GM06990 (cell line): ENCODE results near the gene DOCK2.
"Not testable (repeated sequence)": the region's sequence is repeated elsewhere in the genome, so short reads cannot be mapped to it uniquely, and the experiment has no call there.

ENCODE experiments used
- DNase-seq: peaks from one replicate; pipeline ENCODE4 v3.0.0-alpha.2; 2011; ENCODE audit not compliant: insufficient read length; ENCODE audit errors: extremely low read depth
- H3K27me3 ChIP-seq: replicated peaks from 2 replicates; pipeline ENCODE4 v1.6.0; 2011; ENCODE audit warnings: low read length; ENCODE audit not compliant: control insufficient read depth, insufficient read depth
- H3K36me3 ChIP-seq: 2 replicates; pipeline ENCODE4 v1.5.1; 2011; ENCODE audit warnings: low read length; ENCODE audit not compliant: control insufficient read depth, insufficient read depth
- H3K4me3 ChIP-seq: replicated peaks from 2 replicates; pipeline ENCODE4 v1.5.1; 2011; ENCODE audit warnings: low read depth, mild to moderate bottlenecking, control low read depth, low read length
- TF ChIP-seq, protein P1 (sequence below): IDR thresholded peaks from 2 replicates; pipeline ENCODE4 v1.5.1; 2011; ENCODE audit warnings: low read length, control low read depth, mild to moderate bottlenecking, inconsistent platforms; ENCODE audit not compliant: insufficient read depth, poor library complexity, severe bottlenecking

DOCK2 gene

GRCh38 chr5:169805527-169805934, 168.5 kb downstream of the DOCK2 start:
- Histone ChIP-seq H3K36me3 (peaks cover 8% of the 10 kb centered on the region), H3K4me3 (peak overlapping the region; percentile 36), H3K27me3 (no peaks in the 10 kb centered on the region)
- peak; percentile 79 for DNase-seq
- TF ChIP-seq, protein P1, sequence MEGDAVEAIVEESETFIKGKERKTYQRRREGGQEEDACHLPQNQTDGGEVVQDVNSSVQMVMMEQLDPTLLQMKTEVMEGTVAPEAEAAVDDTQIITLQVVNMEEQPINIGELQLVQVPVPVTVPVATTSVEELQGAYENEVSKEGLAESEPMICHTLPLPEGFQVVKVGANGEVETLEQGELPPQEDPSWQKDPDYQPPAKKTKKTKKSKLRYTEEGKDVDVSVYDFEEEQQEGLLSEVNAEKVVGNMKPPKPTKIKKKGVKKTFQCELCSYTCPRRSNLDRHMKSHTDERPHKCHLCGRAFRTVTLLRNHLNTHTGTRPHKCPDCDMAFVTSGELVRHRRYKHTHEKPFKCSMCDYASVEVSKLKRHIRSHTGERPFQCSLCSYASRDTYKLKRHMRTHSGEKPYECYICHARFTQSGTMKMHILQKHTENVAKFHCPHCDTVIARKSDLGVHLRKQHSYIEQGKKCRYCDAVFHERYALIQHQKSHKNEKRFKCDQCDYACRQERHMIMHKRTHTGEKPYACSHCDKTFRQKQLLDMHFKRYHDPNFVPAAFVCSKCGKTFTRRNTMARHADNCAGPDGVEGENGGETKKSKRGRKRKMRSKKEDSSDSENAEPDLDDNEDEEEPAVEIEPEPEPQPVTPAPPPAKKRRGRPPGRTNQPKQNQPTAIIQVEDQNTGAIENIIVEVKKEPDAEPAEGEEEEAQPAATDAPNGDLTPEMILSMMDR, result peak; percentile 3

- peak overlapping the region; percentile 36 for H3K4me3 ChIP-seq
- peak; percentile 66 for DNase-seq
- H3K36me3 ChIP-seq, result peaks cover 10% of the 10 kb centered on the region
- no peaks in the 10 kb centered on the region for H3K27me3 ChIP-seq
- TF ChIP-seq, protein P1, result no peak
These were observed 169.0 kb downstream of the DOCK2 start for GRCh38 chr5:169805937-169806700.

DNA sequence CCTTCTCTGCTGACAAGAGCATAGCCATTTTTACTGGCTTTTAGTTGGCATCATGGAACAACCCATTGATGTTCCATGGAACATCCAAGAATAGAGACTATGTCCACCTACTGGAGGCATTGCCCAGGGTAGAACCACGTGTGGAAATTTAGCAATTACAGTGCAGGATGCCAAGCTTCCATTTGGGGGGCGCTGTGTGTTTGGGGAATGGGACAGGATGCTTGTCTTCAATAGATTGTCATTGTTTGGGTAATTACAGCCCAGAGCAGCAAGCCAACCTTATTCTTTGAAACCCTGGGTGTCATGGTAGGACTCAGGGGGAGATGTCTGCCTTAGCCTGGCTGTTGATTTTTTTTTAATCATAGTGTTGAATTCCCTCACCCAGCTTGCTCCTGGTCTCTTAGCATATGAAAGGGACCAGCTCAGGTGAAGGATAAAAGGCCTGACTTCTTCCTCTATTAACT, 171.1 kb downstream of the DOCK2 start:
- TF ChIP-seq, protein P1, result no peak
- no peak for DNase-seq
- H3K4me3 ChIP-seq, result no peak overlapping the region
- H3K36me3 ChIP-seq, result peaks cover 16% of the 10 kb centered on the region
- no peaks in the 10 kb centered on the region for H3K27me3 ChIP-seq

DNA sequence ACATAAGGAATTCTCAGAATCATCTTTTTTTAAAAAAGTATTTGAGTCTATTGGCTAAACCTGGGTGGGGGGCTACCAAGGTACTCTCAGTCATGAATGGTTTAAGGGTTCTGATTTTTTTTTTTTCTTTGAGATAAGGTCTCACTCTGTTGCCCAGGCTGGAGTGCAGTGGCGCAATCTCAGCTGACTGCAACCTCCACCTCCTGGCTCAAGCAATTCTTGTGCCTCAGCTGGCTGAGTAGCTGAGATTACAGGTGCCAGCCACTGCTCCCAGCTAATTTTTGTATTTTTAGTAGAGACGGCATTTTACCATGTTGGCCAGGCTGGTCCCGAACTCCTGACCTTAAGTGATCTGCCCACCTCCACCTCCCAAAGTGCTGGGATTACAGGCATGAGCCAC, 171.8 kb downstream of the DOCK2 start:
- H3K27me3 ChIP-seq, DNase-seq, H3K4me3 ChIP-seq: not testable (repeated sequence)
- H3K36me3 ChIP-seq, result peaks cover 14% of the 10 kb centered on the region

DNA sequence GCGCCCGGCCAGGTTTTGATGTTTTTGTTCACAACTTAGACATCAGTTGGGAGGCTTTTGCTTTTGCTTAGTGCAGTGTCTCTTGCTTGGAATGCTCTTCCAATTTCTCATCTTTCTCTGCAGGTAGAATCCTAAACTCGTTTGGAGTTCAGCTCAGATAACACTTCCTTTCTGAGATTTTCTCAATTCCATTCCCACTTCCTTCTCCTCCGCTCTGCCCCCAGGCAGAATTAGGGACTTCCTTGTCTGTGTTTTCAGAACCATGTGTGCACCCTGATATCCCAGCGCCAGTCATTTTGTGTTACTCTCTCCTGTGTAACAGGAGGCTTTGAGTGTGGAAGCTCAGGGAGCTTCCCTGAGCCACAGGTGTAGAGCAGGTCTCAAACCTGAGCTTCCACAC, 172.2 kb downstream of the DOCK2 start:
- H3K36me3 ChIP-seq, result peaks cover 14% of the 10 kb centered on the region
- no peak overlapping the region for H3K4me3 ChIP-seq
- DNase-seq, result no peak
- H3K27me3 ChIP-seq, result no peaks in the 10 kb centered on the region
- TF ChIP-seq, protein P1, result no peak

- TF ChIP-seq, protein P1, result no peak
- Histone ChIP-seq H3K4me3 (no peak overlapping the region), H3K27me3 (no peaks in the 10 kb centered on the region), H3K36me3 (peaks cover 14% of the 10 kb centered on the region)
- DNase-seq, result no peak
These were observed 173.4 kb downstream of the DOCK2 start for GRCh38 chr5:169810524-169810923.
